Prostate gland (tissue), 2 donors: ENCODE data around the gene BSPRY.

Experiments used
- CTCF ChIP-seq, 4 experiments: fragments of 200-600 bp in 2 of 4; fragments of 450-650 bp in 2 of 4; sonication (generic) in 2 of 4; IDR thresholded peaks; 1 replicate in 3 of 4; 2 replicates in 1 of 4; pipeline ENCODE4 v1.5.1; 2016 to 2019; ENCODE audit warnings: antibody characterized with exemption in 4 of 4, mild to moderate bottlenecking in 2 of 4, moderate library complexity in 2 of 4
- POLR2AphosphoS5 ChIP-seq: sonication (generic); formaldehyde crosslinking; IDR thresholded peaks from one replicate; pipeline ENCODE4 v1.6.1; 2017; ENCODE audit warnings: antibody characterized with exemption

GRCh38 chr9:113410207-113410864 lies 61.0 kb downstream of the BSPRY start, which contains the start of the genes C9orf43 and POLE3:
- TF ChIP-seq CTCF (IDR thresholded peaks at IDR 0.05) (peak in 1 of 4 experiments; percentile 13), POLR2AphosphoS5 (peak; percentile 92)
